ENCODE measurements around the gene EPHB6. TPM values are rescaled to one million over a fixed set of nuclear protein-coding genes. Genes with fewer than 3 reads are reported as not detected.

The EPHB6 gene
- total RNA-seq, 1 donor: 11.0 TPM

- H3K4me3 ChIP-seq (ENCODE audit: low read depth, low read length): no peak overlapping the region
- no peak for DNase-seq (ENCODE audit: low read depth)
- no peak for TF ChIP-seq CTCF (IDR thresholded peaks at IDR 0.05; ENCODE audit: insufficient read depth, low read length)
Observed at GRCh38 chr7:142868188-142868985, 13.5 kb downstream of the EPHB6 start.

GRCh38 chr7:142868986-142869415 is 14.1 kb downstream of the EPHB6 start:
- no peak for TF ChIP-seq CTCF (IDR thresholded peaks at IDR 0.05; ENCODE audit: insufficient read depth, low read length)
- H3K4me3 ChIP-seq (ENCODE audit: low read depth, low read length): no peak overlapping the region
- no peak for DNase-seq (ENCODE audit: low read depth)

GRCh38 chr7:142869434-142869833 is 14.6 kb downstream of the EPHB6 start:
- no peak overlapping the region for H3K4me3 ChIP-seq (ENCODE audit: low read depth, low read length)
- DNase-seq (ENCODE audit: low read depth): no peak
- TF ChIP-seq CTCF (IDR thresholded peaks at IDR 0.05; ENCODE audit: insufficient read depth, low read length): no peak

GRCh38 chr7:142870147-142870559 is 15.3 kb downstream of the EPHB6 start:
- DNase-seq (ENCODE audit: low read depth): no peak
- H3K4me3 ChIP-seq (ENCODE audit: low read depth, low read length): no peak overlapping the region
- no peak for TF ChIP-seq CTCF (IDR thresholded peaks at IDR 0.05; ENCODE audit: insufficient read depth, low read length)

- H3K4me3 ChIP-seq (ENCODE audit: low read depth, low read length): no peak overlapping the region
- no peak for TF ChIP-seq CTCF (IDR thresholded peaks at IDR 0.05; ENCODE audit: insufficient read depth, low read length)
- DNase-seq (ENCODE audit: low read depth): no peak
Observed at GRCh38 chr7:142870566-142871259, 15.8 kb downstream of the EPHB6 start.

GRCh38 chr7:142871260-142872105 is 16.6 kb downstream of the EPHB6 start:
- no peak for TF ChIP-seq CTCF (IDR thresholded peaks at IDR 0.05; ENCODE audit: insufficient read depth, low read length)
- DNase-seq (ENCODE audit: low read depth): no peak
- H3K4me3 ChIP-seq (ENCODE audit: low read depth, low read length): no peak overlapping the region
